ENCODE results near the gene ZG16. TPM values are rescaled to one million over a fixed set of nuclear protein-coding genes. Genes with fewer than 3 reads are reported as not detected.

Gene ZG16
- total and polyA plus RNA-seq, 2 of the 8 experiments (the other 6 are each of a cell fraction or from before 2014, with no cell fraction given): not detected

- H3K4ac ChIP-seq (replicated peaks; ENCODE audit: insufficient read length, low read depth, low read length): no peak overlapping the region
- 0 out of 7 replicates have a peak, but pooled peaks cover 0 to 3% (median 0%) of the 10 kb centered on the region in 4 experiments for H3K27me3 ChIP-seq (replicated peaks in 1 of 4; ENCODE audit: control insufficient read depth in 3 of 4, extremely low read depth in 1 of 4, insufficient read depth in 3 of 4, low read length in 3 of 4)
- no peak overlapping the region for H3K4me2 ChIP-seq (ENCODE audit: insufficient read depth in 1 of 2, low read depth in 2 of 2, low read length in 2 of 2)
- H3K23me2 ChIP-seq (ENCODE audit: low read depth, low read length): no peaks in the 10 kb centered on the region; the same call in none of the 2 replicates
- H3K4me3 ChIP-seq (ENCODE audit: extremely low read depth in 1 of 4, insufficient read depth in 2 of 4, low read depth in 3 of 4, low read length in 4 of 4): no peak overlapping the region
- H3K18ac ChIP-seq (ENCODE audit: extremely low read depth, low read length): peak overlapping the region; percentile 66; the same call in 1 of the 2 replicates
- H2BK5ac ChIP-seq (ENCODE audit: low read depth, low read length): peak overlapping the region; percentile 71
- DNase-seq (ENCODE audit: low read depth in 1 of 2, low spot score in 2 of 2) (no peak), FAIRE-seq (no peak)
- H3K56ac ChIP-seq (replicated peaks; ENCODE audit: insufficient read length, low read depth, low read length): no peak overlapping the region
- H2AK5ac ChIP-seq (ENCODE audit: low read depth, low read length): peak overlapping the region; percentile 82; the same call in 1 of the 2 replicates
- H3K4me1 ChIP-seq (replicated peaks in 1 of 4; ENCODE audit: control insufficient read depth in 3 of 4, insufficient read depth in 4 of 4, low read length in 3 of 4): peaks cover 0 to 8% (median 3%) of the 10 kb centered on the region in 4 experiments; a peak in 5 of 7 replicates
- H4K8ac ChIP-seq (ENCODE audit: extremely low read depth, insufficient read depth, low read length): no peak overlapping the region
- ChIA-PET POLR2A (ENCODE audit: partially characterized antibody) (interaction anchor here (0.5 to 16.6 kb wide), 16 partner anchors 8 to 181 kb away, joined by 3 to 167 read pairs (median 4); partner anchors contain the start of gene PAGR1), CTCF (ENCODE audit: partially characterized antibody) (interaction anchor here (1.0 to 17.5 kb wide), 6 partner anchors 7 to 230 kb away, joined by 3 to 212 read pairs (median 4); partner anchors contain the start of gene PAGR1)
- no peaks in the 10 kb centered on the region for H4K20me1 ChIP-seq (replicated peaks in 1 of 2; ENCODE audit: control insufficient read depth in 1 of 2, insufficient read depth in 2 of 2, low read length in 2 of 2)
- no peaks in the 10 kb centered on the region for H3K9me3 ChIP-seq (ENCODE audit: insufficient read depth in 2 of 2, low read depth in 1 of 2, low read length in 1 of 2)
- peaks cover 5% of the 10 kb centered on the region; the same call in 1 of the 2 replicates for H3K79me1 ChIP-seq (ENCODE audit: low read depth, low read length)
- H2BK120ac ChIP-seq (replicated peaks; ENCODE audit: low read depth, low read length): no peak overlapping the region
- peak overlapping the region; percentile 88; the same call in 1 of the 2 replicates for H2BK15ac ChIP-seq (ENCODE audit: low read length)
- 84% methylated on average over 10 of the region's 10 CpGs; no CpG with 5 or more reads in 1 of the 2 experiments for WGBS, 2 experiments (ENCODE audit: extremely low coverage in 1 of 2, insufficient coverage in 1 of 2, insufficient read length in 1 of 2, insufficient replicate concordance in 2 of 2, low coverage in 1 of 2, low lambda C conversion rate in 2 of 2, missing lambda C conversion rate in 1 of 2)
- H2AFZ ChIP-seq (ENCODE audit: low read length): no peak overlapping the region
- no peak overlapping the region for H2BK20ac ChIP-seq (ENCODE audit: low read length)
- H3K23ac ChIP-seq (ENCODE audit: insufficient read length): no peak overlapping the region
- no peak overlapping the region for H3K14ac ChIP-seq (ENCODE audit: insufficient read length)
- H3K27ac ChIP-seq (ENCODE audit: low read depth, low read length): no peak overlapping the region; the same call in 1 of the 2 replicates
- peak overlapping the region; percentile 87; the same call in 1 of the 2 replicates for H2BK12ac ChIP-seq (ENCODE audit: low read depth, low read length)
- no peaks in the 10 kb centered on the region for H3K79me2 ChIP-seq (ENCODE audit: control insufficient read depth in 1 of 2, insufficient read depth in 2 of 2, low read length in 2 of 2)
- H3K36me3 ChIP-seq (ENCODE audit: control insufficient read depth in 2 of 4, insufficient read depth in 4 of 4, low read length in 3 of 4): no peaks in the 10 kb centered on the region; a peak in 2 of 8 replicates
- H3K9ac ChIP-seq (replicated peaks in 1 of 4; ENCODE audit: extremely low read depth in 1 of 4, low read depth in 3 of 4, low read length in 3 of 4): no peak overlapping the region; a peak in 1 of 7 replicates
- H4K91ac ChIP-seq (replicated peaks; ENCODE audit: insufficient read length, low read length): no peak overlapping the region
- H4K5ac ChIP-seq (ENCODE audit: insufficient read length, low read depth, low read length): peak overlapping the region; percentile 57
- TF ChIP-seq BRCA1 (IDR thresholded peaks at IDR 0.05; ENCODE audit: low read depth, low read length) (no peak), SP1 (IDR thresholded peaks at IDR 0.05; ENCODE audit: low read depth, low read length) (no peak), TAF1 (IDR thresholded peaks at IDR 0.05; ENCODE audit: low read depth, low read length) (no peak), FOSL1 (IDR thresholded peaks at IDR 0.05; ENCODE audit: insufficient read depth, low read depth, low read length) (no peak), MAX (IDR thresholded peaks at IDR 0.05) (0 out of 2 replicates have a peak, but pooled peaks have one; percentile 16), RAD21 (IDR thresholded peaks at IDR 0.05 in 1 of 2, conservative IDR thresholded peaks at IDR 0.05 in 1 of 2; ENCODE audit: low read depth in 2 of 2, low read length in 2 of 2) (no peak), SIX5 (IDR thresholded peaks at IDR 0.05; ENCODE audit: low read depth, low read length) (no peak), TEAD4 (IDR thresholded peaks at IDR 0.05; ENCODE audit: low read depth, low read length) (no peak), SP2 (IDR thresholded peaks at IDR 0.05; ENCODE audit: low read length) (no peak), SRF (IDR thresholded peaks at IDR 0.05; ENCODE audit: low read depth, low read length) (no peak), BACH1 (IDR thresholded peaks at IDR 0.05; ENCODE audit: low read length) (peak; percentile 54)
Measured at GRCh38 chr16:29825145-29826044, 47.3 kb downstream of the ZG16 start.
